Epithelial cell of proximal tubule (primary cell): ENCODE data around the gene ADAMTSL1. TPM values are rescaled to one million over a fixed set of nuclear protein-coding genes. Genes with fewer than 3 reads are reported as not detected.

ENCODE experiments used
- DNase-seq: peaks from one replicate; pipeline ENCODE4 v3.0.0-alpha.2; 2011; ENCODE audit warnings: low read depth
- H3K4me3 ChIP-seq: 2 replicates; pipeline ENCODE4 v1.5.1; 2011; ENCODE audit warnings: low read depth, mild to moderate bottlenecking, low read length
- total RNA-seq: library from RNA; depleted of rRNA; stranded (reverse); fragments of >200 nt; gene quantifications from 2 replicates; pipeline ENCODE4 v1.2.3, GENCODE V29; 2015
- TF ChIP-seq, protein P1 (sequence below): conservative IDR thresholded peaks from 2 replicates; pipeline ENCODE4 v1.5.1; 2012; ENCODE audit warnings: low read depth, mild to moderate bottlenecking, low read length

Gene ADAMTSL1
- total RNA-seq, 1 donor from 2014 or later: 2.8 TPM

DNA sequence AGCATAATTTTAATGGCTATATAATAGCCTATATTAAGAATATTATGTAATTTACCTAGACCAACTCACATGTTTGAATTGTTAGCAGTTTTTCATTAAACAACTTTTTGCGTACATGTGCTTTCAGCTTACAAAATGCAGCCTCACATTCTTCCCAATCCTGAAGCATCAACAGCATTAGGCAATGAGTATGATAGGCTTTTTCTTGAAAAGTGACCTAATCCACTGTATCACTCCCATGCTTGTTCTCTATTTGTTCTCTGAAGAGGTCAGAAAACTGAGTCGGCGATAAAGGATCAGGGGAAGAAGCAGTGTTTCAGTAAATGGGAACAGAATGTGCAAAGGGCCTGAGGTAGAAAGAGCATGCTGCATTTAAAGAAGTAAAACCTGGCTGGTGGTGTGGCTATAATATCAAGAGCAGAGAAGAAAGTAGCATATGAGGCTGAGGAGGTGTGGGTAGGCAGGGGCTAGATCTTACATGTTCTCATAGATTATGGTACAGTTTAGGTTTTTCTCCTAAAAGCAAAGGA lies 346.7 kb downstream of the ADAMTSL1 start:
- TF ChIP-seq, protein P1, sequence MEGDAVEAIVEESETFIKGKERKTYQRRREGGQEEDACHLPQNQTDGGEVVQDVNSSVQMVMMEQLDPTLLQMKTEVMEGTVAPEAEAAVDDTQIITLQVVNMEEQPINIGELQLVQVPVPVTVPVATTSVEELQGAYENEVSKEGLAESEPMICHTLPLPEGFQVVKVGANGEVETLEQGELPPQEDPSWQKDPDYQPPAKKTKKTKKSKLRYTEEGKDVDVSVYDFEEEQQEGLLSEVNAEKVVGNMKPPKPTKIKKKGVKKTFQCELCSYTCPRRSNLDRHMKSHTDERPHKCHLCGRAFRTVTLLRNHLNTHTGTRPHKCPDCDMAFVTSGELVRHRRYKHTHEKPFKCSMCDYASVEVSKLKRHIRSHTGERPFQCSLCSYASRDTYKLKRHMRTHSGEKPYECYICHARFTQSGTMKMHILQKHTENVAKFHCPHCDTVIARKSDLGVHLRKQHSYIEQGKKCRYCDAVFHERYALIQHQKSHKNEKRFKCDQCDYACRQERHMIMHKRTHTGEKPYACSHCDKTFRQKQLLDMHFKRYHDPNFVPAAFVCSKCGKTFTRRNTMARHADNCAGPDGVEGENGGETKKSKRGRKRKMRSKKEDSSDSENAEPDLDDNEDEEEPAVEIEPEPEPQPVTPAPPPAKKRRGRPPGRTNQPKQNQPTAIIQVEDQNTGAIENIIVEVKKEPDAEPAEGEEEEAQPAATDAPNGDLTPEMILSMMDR: no peak
- H3K4me3 ChIP-seq: no peak overlapping the region
- no peak for DNase-seq

DNA sequence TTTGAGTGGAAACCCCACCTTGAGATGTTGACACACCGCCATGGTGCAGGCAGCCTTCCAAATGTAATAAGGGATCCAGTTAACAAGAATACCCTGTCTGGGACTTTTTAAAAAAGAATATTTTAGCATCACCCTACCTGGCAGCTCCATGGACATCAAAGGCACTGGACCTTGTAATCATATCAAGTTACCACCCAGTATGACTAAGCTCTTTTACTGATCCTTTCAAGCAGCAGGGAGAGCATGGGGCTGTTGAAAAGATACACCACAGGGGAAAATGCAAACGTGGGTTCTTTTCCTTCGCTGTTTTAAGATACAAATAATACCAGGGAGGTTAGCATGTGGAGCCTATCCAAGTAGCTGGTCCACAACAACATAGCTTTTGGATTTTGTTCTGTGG lies 347.8 kb downstream of the ADAMTSL1 start:
- no peak overlapping the region for H3K4me3 ChIP-seq
- TF ChIP-seq, protein P1: no peak
- DNase-seq: peak; percentile 16

DNA sequence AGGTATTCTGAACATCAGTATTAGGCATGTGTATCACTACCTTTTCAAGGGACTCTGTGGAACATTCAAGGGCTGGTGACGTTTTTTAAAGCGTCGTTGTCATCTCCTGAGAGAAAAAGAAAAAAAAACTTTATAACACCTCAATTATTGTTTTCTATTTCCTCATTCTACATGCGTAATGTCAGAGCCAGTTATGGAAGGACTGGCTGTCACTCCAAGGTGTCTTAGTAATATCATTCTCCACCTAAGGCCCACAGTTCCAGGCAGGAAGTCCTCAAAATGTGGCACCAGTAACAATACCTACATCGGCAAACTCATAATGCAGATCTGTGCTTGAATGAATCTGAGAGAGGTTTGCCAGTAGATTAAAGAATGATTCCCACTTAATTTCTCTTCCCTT lies 348.9 kb downstream of the ADAMTSL1 start:
- TF ChIP-seq, protein P1: no peak
- H3K4me3 ChIP-seq: no peak overlapping the region
- no peak for DNase-seq

DNA sequence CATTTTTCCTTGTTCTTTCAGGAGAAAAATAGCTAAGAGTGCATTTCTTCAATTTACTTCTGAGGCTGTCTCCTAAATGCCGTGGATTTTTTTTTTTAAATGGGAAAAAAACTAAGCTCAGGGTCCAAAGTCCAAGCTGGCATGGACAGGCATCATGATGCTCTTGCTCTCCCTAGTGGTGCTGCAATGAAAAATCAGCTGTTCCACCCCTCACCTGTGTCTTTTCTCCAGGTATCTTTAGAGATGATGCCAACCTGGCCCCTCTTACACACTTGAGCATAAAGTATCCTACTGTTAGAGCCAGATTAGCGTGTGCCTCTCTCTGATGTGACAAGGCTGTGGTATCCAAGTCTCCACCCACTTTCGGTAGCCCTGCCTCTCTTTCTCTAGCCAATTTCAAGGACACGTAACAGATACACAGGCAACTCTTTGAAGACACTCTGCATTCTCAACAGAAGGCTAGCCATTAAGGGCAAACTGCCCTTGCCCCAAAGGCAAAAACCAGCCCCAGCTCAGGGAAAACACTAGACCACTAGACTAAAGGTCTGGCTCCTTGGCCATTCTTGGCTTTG lies 350.2 kb downstream of the ADAMTSL1 start:
- no peak overlapping the region for H3K4me3 ChIP-seq
- DNase-seq: peak; percentile 7
- TF ChIP-seq, protein P1: peak; percentile 74

DNA sequence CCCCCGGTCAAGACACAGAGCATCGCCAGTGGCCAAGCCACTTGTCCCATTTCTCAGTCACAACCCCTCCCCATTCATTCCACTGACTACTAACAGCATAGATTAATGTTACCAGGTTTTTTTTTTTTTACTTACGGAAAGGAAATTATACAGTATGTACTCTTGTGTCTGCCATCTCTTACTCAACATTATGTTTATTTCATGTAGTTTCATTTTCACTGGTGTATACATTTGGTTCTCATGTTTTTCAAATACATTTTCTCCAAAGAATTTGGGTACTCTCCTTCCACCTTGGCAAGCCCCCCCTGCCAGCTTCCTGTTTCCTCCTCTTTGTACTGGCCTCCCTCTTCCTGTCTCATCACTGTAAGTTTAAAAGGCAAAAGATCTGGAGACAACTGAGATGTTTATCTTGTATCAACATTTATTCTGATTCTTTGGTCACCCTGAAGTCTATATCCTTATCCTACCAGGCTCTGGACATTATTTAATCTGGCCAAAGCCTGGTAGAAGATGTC lies 351.8 kb downstream of the ADAMTSL1 start:
- DNase-seq: no peak
- TF ChIP-seq, protein P1: no peak
- H3K4me3 ChIP-seq: no peak overlapping the region

DNA sequence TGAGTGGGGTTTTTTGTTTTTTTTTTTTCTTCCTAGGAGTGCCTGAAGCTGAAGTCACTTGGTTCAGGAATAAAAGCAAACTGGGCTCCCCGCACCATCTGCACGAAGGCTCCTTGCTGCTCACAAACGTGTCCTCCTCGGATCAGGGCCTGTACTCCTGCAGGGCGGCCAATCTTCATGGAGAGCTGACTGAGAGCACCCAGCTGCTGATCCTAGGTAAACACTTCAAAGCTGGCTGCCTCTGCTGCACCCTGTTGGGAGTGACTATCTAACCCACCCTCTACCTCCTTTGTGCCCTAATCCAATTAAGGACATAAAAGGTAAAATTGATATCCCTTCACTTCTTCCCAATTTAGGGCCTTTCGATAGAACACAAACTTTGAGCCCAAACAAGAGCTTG lies 352.3 kb downstream of the ADAMTSL1 start:
- TF ChIP-seq, protein P1: no peak
- no peak overlapping the region for H3K4me3 ChIP-seq
- no peak for DNase-seq

DNA sequence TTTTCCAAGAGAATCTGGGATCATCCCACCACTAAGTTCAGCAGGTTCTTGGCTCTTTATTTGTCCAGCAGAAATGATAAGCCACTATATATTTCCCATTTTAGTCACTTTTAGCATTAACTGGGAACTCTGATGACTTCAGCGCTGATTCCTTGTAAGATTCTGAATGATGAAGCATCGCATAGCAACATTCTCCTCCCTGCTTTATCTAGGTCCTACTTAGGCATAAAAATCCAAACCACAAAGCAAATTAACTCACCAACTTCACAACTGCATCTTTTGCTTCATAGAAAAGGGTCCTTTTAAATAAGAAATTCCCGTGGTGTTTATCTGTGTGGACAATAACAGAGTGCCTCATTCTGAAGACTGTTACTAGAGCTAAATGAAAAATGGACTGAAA lies 355.1 kb downstream of the ADAMTSL1 start:
- H3K4me3 ChIP-seq: no peak overlapping the region
- TF ChIP-seq, protein P1: no peak
- no peak for DNase-seq
